ENCODE results near the gene HOXB7.

Gene HOXB7

GRCh38 chr17:48574505-48575065 is 36.2 kb downstream of the HOXB7 start:
- no peak for TF ChIP-seq CTCF (conservative IDR thresholded peaks at IDR 0.05; ENCODE audit: low read depth, low read length)
- no peak overlapping the region for H3K4me3 ChIP-seq (ENCODE audit: low read length)
- DNase-seq (ENCODE audit: low read depth), result no peak

- TF ChIP-seq CTCF (conservative IDR thresholded peaks at IDR 0.05; ENCODE audit: low read depth, low read length), result no peak
- no peak overlapping the region for H3K4me3 ChIP-seq (ENCODE audit: low read length)
- DNase-seq (ENCODE audit: low read depth), result no peak
Measured at GRCh38 chr17:48571826-48572417, 38.9 kb downstream of the HOXB7 start.

GRCh38 chr17:48571024-48571818 is 39.6 kb downstream of the HOXB7 start:
- H3K4me3 ChIP-seq (ENCODE audit: low read length), result no peak overlapping the region
- DNase-seq (ENCODE audit: low read depth), result no peak
- TF ChIP-seq CTCF (conservative IDR thresholded peaks at IDR 0.05; ENCODE audit: low read depth, low read length), result no peak

GRCh38 chr17:48570325-48571023 is 40.3 kb downstream of the HOXB7 start:
- H3K4me3 ChIP-seq (ENCODE audit: low read length), result no peak overlapping the region
- TF ChIP-seq CTCF (conservative IDR thresholded peaks at IDR 0.05; ENCODE audit: low read depth, low read length), result no peak
- no peak for DNase-seq (ENCODE audit: low read depth)

- no peak for DNase-seq (ENCODE audit: low read depth)
- TF ChIP-seq CTCF (conservative IDR thresholded peaks at IDR 0.05; ENCODE audit: low read depth, low read length), result no peak
- H3K4me3 ChIP-seq (ENCODE audit: low read length), result no peak overlapping the region
Measured at GRCh38 chr17:48569674-48570324, 41.0 kb downstream of the HOXB7 start.

- DNase-seq (ENCODE audit: low read depth), result no peak
- no peak for TF ChIP-seq CTCF (conservative IDR thresholded peaks at IDR 0.05; ENCODE audit: low read depth, low read length)
- H3K4me3 ChIP-seq (ENCODE audit: low read length), result no peak overlapping the region
Measured at GRCh38 chr17:48569240-48569582, 41.6 kb downstream of the HOXB7 start.

Measured in retinal pigment epithelial cell (primary cell).